ENCODE measurements around the gene FAM32A.
"Not testable (repeated sequence)": the region's sequence is repeated elsewhere in the genome, so short reads cannot be mapped to it uniquely, and the experiment has no call there.

The FAM32A gene

GRCh38 chr19:16155128-16155527 is 30.1 kb upstream of the FAM32A start:
- Mint-ChIP-seq H3K27ac (no peak overlapping the region), H3K9me3 (no peaks in the 10 kb centered on the region), H3K36me3 (ENCODE audit: low read depth) (peaks cover 63% of the 10 kb centered on the region), H3K4me3 (no peak overlapping the region), H3K27me3 (ENCODE audit: low read depth) (no peaks in the 10 kb centered on the region), H3K4me1 (ENCODE audit: low read depth) (peaks cover 11% of the 10 kb centered on the region)
- no peak for DNase-seq (ENCODE audit: low spot score)

- Mint-ChIP-seq H3K4me3 (no peak overlapping the region), H3K9me3 (no peaks in the 10 kb centered on the region), H3K27me3 (ENCODE audit: low read depth) (no peaks in the 10 kb centered on the region), H3K36me3 (ENCODE audit: low read depth) (peaks cover 54% of the 10 kb centered on the region), H3K4me1 (ENCODE audit: low read depth) (peaks cover 24% of the 10 kb centered on the region), H3K27ac (no peak overlapping the region)
- DNase-seq (ENCODE audit: low spot score) = no peak
Measured at GRCh38 chr19:16156904-16157303, 28.3 kb upstream of the FAM32A start.

GRCh38 chr19:16157601-16158000 is 27.6 kb upstream of the FAM32A start:
- H3K36me3 Mint-ChIP-seq (ENCODE audit: low read depth) = peaks cover 51% of the 10 kb centered on the region
- H3K27ac Mint-ChIP-seq = no peak overlapping the region
- DNase-seq (ENCODE audit: low spot score) = no peak
- H3K9me3 Mint-ChIP-seq = no peaks in the 10 kb centered on the region
- peaks cover 25% of the 10 kb centered on the region for H3K4me1 Mint-ChIP-seq (ENCODE audit: low read depth)
- no peaks in the 10 kb centered on the region for H3K27me3 Mint-ChIP-seq (ENCODE audit: low read depth)
- H3K4me3 Mint-ChIP-seq = no peak overlapping the region

- Mint-ChIP-seq H3K4me1 (ENCODE audit: low read depth) (peaks cover 19% of the 10 kb centered on the region), H3K36me3 (ENCODE audit: low read depth) (peaks cover 30% of the 10 kb centered on the region), H3K27me3 (ENCODE audit: low read depth) (no peaks in the 10 kb centered on the region), H3K9me3 (no peaks in the 10 kb centered on the region), H3K27ac (no peak overlapping the region), H3K4me3 (no peak overlapping the region)
- DNase-seq (ENCODE audit: low spot score) = no peak
Measured at GRCh38 chr19:16159655-16160054, 25.6 kb upstream of the FAM32A start.

- no peaks in the 10 kb centered on the region for H3K9me3 Mint-ChIP-seq
- no peak overlapping the region for H3K4me3 Mint-ChIP-seq
- peak overlapping the region; percentile 15 for H3K27ac Mint-ChIP-seq
- peaks cover 14% of the 10 kb centered on the region for H3K4me1 Mint-ChIP-seq (ENCODE audit: low read depth)
- peaks cover 22% of the 10 kb centered on the region for H3K36me3 Mint-ChIP-seq (ENCODE audit: low read depth)
- H3K27me3 Mint-ChIP-seq (ENCODE audit: low read depth) = no peaks in the 10 kb centered on the region
- no peak for DNase-seq (ENCODE audit: low spot score)
Measured at GRCh38 chr19:16160445-16160942, 24.7 kb upstream of the FAM32A start.

GRCh38 chr19:16160943-16161560 is 24.2 kb upstream of the FAM32A start:
- DNase-seq (ENCODE audit: low spot score) = peak; percentile 73
- H3K4me3 Mint-ChIP-seq = peak overlapping the region; percentile 46
- no peaks in the 10 kb centered on the region for H3K9me3 Mint-ChIP-seq
- peaks cover 19% of the 10 kb centered on the region for H3K36me3 Mint-ChIP-seq (ENCODE audit: low read depth)
- H3K27ac Mint-ChIP-seq = peak overlapping the region; percentile 57
- no peaks in the 10 kb centered on the region for H3K27me3 Mint-ChIP-seq (ENCODE audit: low read depth)
- H3K4me1 Mint-ChIP-seq (ENCODE audit: low read depth) = peaks cover 14% of the 10 kb centered on the region

GRCh38 chr19:16161840-16162239 is 23.4 kb upstream of the FAM32A start:
- no peak overlapping the region for H3K27ac Mint-ChIP-seq
- no peak overlapping the region for H3K4me3 Mint-ChIP-seq
- DNase-seq (ENCODE audit: low spot score) = peak; percentile 35
- peaks cover 13% of the 10 kb centered on the region for H3K36me3 Mint-ChIP-seq (ENCODE audit: low read depth)
- no peaks in the 10 kb centered on the region for H3K27me3 Mint-ChIP-seq (ENCODE audit: low read depth)
- no peaks in the 10 kb centered on the region for H3K9me3 Mint-ChIP-seq
- H3K4me1 Mint-ChIP-seq (ENCODE audit: low read depth) = peaks cover 14% of the 10 kb centered on the region

GRCh38 chr19:16164222-16164890 is 20.9 kb upstream of the FAM32A start:
- no peaks in the 10 kb centered on the region for H3K9me3 Mint-ChIP-seq
- no peak overlapping the region for H3K27ac Mint-ChIP-seq
- DNase-seq (ENCODE audit: low spot score) = no peak
- peaks cover 23% of the 10 kb centered on the region for H3K4me1 Mint-ChIP-seq (ENCODE audit: low read depth)
- no peak overlapping the region for H3K4me3 Mint-ChIP-seq
- H3K27me3 Mint-ChIP-seq (ENCODE audit: low read depth) = no peaks in the 10 kb centered on the region
- peaks cover 2% of the 10 kb centered on the region for H3K36me3 Mint-ChIP-seq (ENCODE audit: low read depth)

- H3K9me3 Mint-ChIP-seq = no peaks in the 10 kb centered on the region
- H3K4me1 Mint-ChIP-seq (ENCODE audit: low read depth) = peaks cover 14% of the 10 kb centered on the region
- H3K4me3 Mint-ChIP-seq = no peak overlapping the region
- no peaks in the 10 kb centered on the region for H3K27me3 Mint-ChIP-seq (ENCODE audit: low read depth)
- no peak overlapping the region for H3K27ac Mint-ChIP-seq
- no peak for DNase-seq (ENCODE audit: low spot score)
- H3K36me3 Mint-ChIP-seq (ENCODE audit: low read depth) = peaks cover 2% of the 10 kb centered on the region
Measured at GRCh38 chr19:16166417-16166816, 18.8 kb upstream of the FAM32A start.

GRCh38 chr19:16167055-16167454 is 18.2 kb upstream of the FAM32A start:
- Mint-ChIP-seq H3K4me3 (no peak overlapping the region), H3K27me3 (ENCODE audit: low read depth) (no peaks in the 10 kb centered on the region), H3K27ac (peak overlapping the region; percentile 31), H3K9me3 (no peaks in the 10 kb centered on the region), H3K4me1 (ENCODE audit: low read depth) (peaks cover 9% of the 10 kb centered on the region), H3K36me3 (ENCODE audit: low read depth) (peaks cover 2% of the 10 kb centered on the region)
- DNase-seq (ENCODE audit: low spot score) = no peak

GRCh38 chr19:16168465-16169081 is 16.6 kb upstream of the FAM32A start:
- H3K4me3 Mint-ChIP-seq = peak overlapping the region; percentile 9
- peak overlapping the region; percentile 67 for H3K27ac Mint-ChIP-seq
- H3K27me3 Mint-ChIP-seq (ENCODE audit: low read depth) = no peaks in the 10 kb centered on the region
- no peak for DNase-seq (ENCODE audit: low spot score)
- H3K4me1 Mint-ChIP-seq (ENCODE audit: low read depth) = peaks cover 13% of the 10 kb centered on the region
- no peaks in the 10 kb centered on the region for H3K9me3 Mint-ChIP-seq
- peaks cover 2% of the 10 kb centered on the region for H3K36me3 Mint-ChIP-seq (ENCODE audit: low read depth)

GRCh38 chr19:16170134-16170533 is 15.1 kb upstream of the FAM32A start:
- Mint-ChIP-seq H3K9me3 (no peaks in the 10 kb centered on the region), H3K4me3 (no peak overlapping the region), H3K36me3 (ENCODE audit: low read depth) (peaks cover 2% of the 10 kb centered on the region), H3K27ac (no peak overlapping the region), H3K27me3 (ENCODE audit: low read depth) (no peaks in the 10 kb centered on the region), H3K4me1 (ENCODE audit: low read depth) (peaks cover 13% of the 10 kb centered on the region)
- DNase-seq (ENCODE audit: low spot score) = no peak

- Mint-ChIP-seq H3K4me1 (ENCODE audit: low read depth) (peaks cover 4% of the 10 kb centered on the region), H3K27ac (no peak overlapping the region), H3K9me3 (no peaks in the 10 kb centered on the region), H3K27me3 (ENCODE audit: low read depth) (peaks cover 3% of the 10 kb centered on the region), H3K36me3 (ENCODE audit: low read depth) (no peaks in the 10 kb centered on the region), H3K4me3 (no peak overlapping the region)
- no peak for DNase-seq (ENCODE audit: low spot score)
Measured at GRCh38 chr19:16175954-16176353, 9.3 kb upstream of the FAM32A start.

- not testable (repeated sequence) for H3K4me3 Mint-ChIP-seq; H3K27ac Mint-ChIP-seq; H3K4me1 Mint-ChIP-seq (ENCODE audit: low read depth); H3K9me3 Mint-ChIP-seq; DNase-seq (ENCODE audit: low spot score); H3K27me3 Mint-ChIP-seq (ENCODE audit: low read depth); H3K36me3 Mint-ChIP-seq (ENCODE audit: low read depth)
Measured at GRCh38 chr19:16178866-16179265, 6.3 kb upstream of the FAM32A start.
